Measurements from ENCODE around the gene SHISA5. TPM values are rescaled to one million over a fixed set of nuclear protein-coding genes. Genes with fewer than 3 reads are reported as not detected.

The SHISA5 gene
- total and polyA plus RNA-seq, 4 donors: 40.7 to 104 (median 75.8) TPM

DNA sequence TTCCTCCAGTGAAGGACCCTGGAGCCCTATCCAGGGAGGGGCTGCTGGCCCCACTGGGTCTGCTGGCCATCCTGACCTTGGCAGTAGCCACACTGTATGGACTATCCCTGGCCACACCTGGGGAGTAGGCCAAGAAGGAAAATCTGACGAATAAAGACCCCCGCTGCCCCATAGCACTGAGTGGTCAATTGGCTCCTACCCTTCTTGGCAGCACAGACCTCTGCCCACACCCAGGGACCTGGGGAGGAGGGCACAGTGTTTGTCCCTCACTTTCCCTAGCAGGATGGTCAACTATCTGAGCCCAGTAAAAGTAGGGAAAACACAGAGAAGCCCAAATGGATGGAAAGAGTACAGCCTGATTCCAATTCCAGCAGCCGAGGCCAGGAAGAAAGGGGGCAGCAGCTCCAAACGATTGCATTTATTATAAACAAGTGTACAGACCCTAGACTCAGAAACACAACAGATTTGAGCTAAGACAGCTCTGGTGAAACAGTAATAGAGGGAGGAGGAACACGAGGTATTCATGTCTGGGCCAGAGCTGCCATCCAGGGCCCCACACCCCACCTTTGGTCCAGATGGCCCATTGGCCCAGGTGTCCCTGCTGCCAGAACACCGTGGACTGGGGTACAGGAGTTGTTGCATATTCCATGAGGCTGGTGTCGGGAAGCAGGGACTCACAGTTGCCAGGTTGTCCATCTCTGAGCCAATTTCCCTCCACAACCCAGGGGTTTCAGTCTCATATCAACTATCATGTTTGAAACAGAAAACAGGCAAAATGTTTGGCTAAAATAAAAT lies 36.3 kb downstream of the SHISA5 start:
- Histone ChIP-seq H3K9me3 (ENCODE audit: control insufficient read depth in 4 of 4, low read length in 3 of 4) (no peaks in the 10 kb centered on the region), H3K36me3 (ENCODE audit: control insufficient read depth in 4 of 4, insufficient read depth in 3 of 4, low read depth in 1 of 4, low read length in 3 of 4) (peaks cover 0 to 5% (median 0%) of the 10 kb centered on the region in 4 donors), H3K4me1 (ENCODE audit: control insufficient read depth in 4 of 4, insufficient read depth in 4 of 4, low read length in 3 of 4) (peaks cover 22 to 65% (median 53%) of the 10 kb centered on the region in 4 donors), H3K27me3 (ENCODE audit: control insufficient read depth in 4 of 4, insufficient read depth in 4 of 4, low read length in 3 of 4) (no peaks in the 10 kb centered on the region), H3K27ac (ENCODE audit: low read depth in 1 of 2, low read length in 2 of 2) (peak overlapping the region; percentile 92 to 95), H3K9ac (ENCODE audit: low read depth in 1 of 2, low read length in 2 of 2) (no peak overlapping the region), H3K4me3 (ENCODE audit: low read depth in 1 of 3, low read length in 3 of 3) (no peak overlapping the region)
- DNase-seq (ENCODE audit: low spot score): no peak
- TF ChIP-seq, protein P1, sequence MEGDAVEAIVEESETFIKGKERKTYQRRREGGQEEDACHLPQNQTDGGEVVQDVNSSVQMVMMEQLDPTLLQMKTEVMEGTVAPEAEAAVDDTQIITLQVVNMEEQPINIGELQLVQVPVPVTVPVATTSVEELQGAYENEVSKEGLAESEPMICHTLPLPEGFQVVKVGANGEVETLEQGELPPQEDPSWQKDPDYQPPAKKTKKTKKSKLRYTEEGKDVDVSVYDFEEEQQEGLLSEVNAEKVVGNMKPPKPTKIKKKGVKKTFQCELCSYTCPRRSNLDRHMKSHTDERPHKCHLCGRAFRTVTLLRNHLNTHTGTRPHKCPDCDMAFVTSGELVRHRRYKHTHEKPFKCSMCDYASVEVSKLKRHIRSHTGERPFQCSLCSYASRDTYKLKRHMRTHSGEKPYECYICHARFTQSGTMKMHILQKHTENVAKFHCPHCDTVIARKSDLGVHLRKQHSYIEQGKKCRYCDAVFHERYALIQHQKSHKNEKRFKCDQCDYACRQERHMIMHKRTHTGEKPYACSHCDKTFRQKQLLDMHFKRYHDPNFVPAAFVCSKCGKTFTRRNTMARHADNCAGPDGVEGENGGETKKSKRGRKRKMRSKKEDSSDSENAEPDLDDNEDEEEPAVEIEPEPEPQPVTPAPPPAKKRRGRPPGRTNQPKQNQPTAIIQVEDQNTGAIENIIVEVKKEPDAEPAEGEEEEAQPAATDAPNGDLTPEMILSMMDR (IDR thresholded peaks at IDR 0.05; ENCODE audit: low read depth, low read length, missing input control): no peak
- TF ChIP-seq, protein P2, sequence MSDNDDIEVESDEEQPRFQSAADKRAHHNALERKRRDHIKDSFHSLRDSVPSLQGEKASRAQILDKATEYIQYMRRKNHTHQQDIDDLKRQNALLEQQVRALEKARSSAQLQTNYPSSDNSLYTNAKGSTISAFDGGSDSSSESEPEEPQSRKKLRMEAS (IDR thresholded peaks at IDR 0.05): no peak
- TF ChIP-seq HNF4G (IDR thresholded peaks at IDR 0.05) (no peak), NR2F2 (IDR thresholded peaks at IDR 0.05) (no peak)
- 55% methylated on average over 7 of the region's 7 CpGs for WGBS

DNA sequence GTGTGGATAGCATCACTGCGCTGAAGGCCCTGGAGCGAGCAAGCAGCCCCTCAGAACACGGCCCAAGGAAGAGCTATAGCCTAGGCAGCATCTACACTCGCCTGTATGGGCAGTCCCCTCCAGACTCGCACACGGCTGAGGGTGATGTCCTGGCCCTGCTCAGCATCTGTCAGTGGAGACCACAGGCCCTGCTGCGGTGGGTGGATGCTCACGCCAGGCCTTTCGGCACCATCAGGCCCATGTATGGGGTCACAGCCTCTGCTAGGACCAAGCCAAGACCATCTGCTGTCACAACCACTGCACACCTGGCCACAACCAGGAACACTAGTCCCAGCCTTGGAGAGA lies 36.9 kb downstream of the SHISA5 start:
- peak overlapping the region; percentile 92 to 95 for H3K27ac ChIP-seq (ENCODE audit: low read depth in 1 of 2, low read length in 2 of 2)
- WGBS: 86% methylated on average over 9 of the region's 9 CpGs
- peaks cover 20 to 65% (median 53%) of the 10 kb centered on the region in 4 donors for H3K4me1 ChIP-seq (ENCODE audit: control insufficient read depth in 4 of 4, insufficient read depth in 4 of 4, low read length in 3 of 4)
- H3K9ac ChIP-seq (ENCODE audit: low read depth in 1 of 2, low read length in 2 of 2): peak overlapping the region in 1 of 2 donors; percentile 30
- H3K27me3 ChIP-seq (ENCODE audit: control insufficient read depth in 4 of 4, insufficient read depth in 4 of 4, low read length in 3 of 4): no peaks in the 10 kb centered on the region
- H3K36me3 ChIP-seq (ENCODE audit: control insufficient read depth in 4 of 4, insufficient read depth in 3 of 4, low read depth in 1 of 4, low read length in 3 of 4): peaks cover 0 to 5% (median 0%) of the 10 kb centered on the region in 4 donors
- no peaks in the 10 kb centered on the region for H3K9me3 ChIP-seq (ENCODE audit: control insufficient read depth in 4 of 4, low read length in 3 of 4)
- no peak for DNase-seq (ENCODE audit: low spot score)
- H3K4me3 ChIP-seq (ENCODE audit: low read depth in 1 of 3, low read length in 3 of 3): peak overlapping the region; percentile 28 to 59 (median 50)
- TF ChIP-seq, protein P3, sequence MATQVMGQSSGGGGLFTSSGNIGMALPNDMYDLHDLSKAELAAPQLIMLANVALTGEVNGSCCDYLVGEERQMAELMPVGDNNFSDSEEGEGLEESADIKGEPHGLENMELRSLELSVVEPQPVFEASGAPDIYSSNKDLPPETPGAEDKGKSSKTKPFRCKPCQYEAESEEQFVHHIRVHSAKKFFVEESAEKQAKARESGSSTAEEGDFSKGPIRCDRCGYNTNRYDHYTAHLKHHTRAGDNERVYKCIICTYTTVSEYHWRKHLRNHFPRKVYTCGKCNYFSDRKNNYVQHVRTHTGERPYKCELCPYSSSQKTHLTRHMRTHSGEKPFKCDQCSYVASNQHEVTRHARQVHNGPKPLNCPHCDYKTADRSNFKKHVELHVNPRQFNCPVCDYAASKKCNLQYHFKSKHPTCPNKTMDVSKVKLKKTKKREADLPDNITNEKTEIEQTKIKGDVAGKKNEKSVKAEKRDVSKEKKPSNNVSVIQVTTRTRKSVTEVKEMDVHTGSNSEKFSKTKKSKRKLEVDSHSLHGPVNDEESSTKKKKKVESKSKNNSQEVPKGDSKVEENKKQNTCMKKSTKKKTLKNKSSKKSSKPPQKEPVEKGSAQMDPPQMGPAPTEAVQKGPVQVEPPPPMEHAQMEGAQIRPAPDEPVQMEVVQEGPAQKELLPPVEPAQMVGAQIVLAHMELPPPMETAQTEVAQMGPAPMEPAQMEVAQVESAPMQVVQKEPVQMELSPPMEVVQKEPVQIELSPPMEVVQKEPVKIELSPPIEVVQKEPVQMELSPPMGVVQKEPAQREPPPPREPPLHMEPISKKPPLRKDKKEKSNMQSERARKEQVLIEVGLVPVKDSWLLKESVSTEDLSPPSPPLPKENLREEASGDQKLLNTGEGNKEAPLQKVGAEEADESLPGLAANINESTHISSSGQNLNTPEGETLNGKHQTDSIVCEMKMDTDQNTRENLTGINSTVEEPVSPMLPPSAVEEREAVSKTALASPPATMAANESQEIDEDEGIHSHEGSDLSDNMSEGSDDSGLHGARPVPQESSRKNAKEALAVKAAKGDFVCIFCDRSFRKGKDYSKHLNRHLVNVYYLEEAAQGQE (IDR thresholded peaks at IDR 0.05): no peak
- no peak for TF ChIP-seq YY1 (IDR thresholded peaks at IDR 0.05)
- no peak for TF ChIP-seq JUND (IDR thresholded peaks at IDR 0.05)
- no peak for TF ChIP-seq RXRA (IDR thresholded peaks at IDR 0.05)
- TF ChIP-seq, protein P1 (IDR thresholded peaks at IDR 0.05; ENCODE audit: low read depth, low read length, missing input control): no peak
- no peak for TF ChIP-seq NR2F2 (IDR thresholded peaks at IDR 0.05)
- TF ChIP-seq HNF4A (conservative IDR thresholded peaks at IDR 0.05): no peak
- TF ChIP-seq TAF1 (conservative IDR thresholded peaks at IDR 0.05): no peak
- TF ChIP-seq, protein P2 (IDR thresholded peaks at IDR 0.05): no peak
- TF ChIP-seq RAD21 (IDR thresholded peaks at IDR 0.05): no peak
- TF ChIP-seq, protein P4, sequence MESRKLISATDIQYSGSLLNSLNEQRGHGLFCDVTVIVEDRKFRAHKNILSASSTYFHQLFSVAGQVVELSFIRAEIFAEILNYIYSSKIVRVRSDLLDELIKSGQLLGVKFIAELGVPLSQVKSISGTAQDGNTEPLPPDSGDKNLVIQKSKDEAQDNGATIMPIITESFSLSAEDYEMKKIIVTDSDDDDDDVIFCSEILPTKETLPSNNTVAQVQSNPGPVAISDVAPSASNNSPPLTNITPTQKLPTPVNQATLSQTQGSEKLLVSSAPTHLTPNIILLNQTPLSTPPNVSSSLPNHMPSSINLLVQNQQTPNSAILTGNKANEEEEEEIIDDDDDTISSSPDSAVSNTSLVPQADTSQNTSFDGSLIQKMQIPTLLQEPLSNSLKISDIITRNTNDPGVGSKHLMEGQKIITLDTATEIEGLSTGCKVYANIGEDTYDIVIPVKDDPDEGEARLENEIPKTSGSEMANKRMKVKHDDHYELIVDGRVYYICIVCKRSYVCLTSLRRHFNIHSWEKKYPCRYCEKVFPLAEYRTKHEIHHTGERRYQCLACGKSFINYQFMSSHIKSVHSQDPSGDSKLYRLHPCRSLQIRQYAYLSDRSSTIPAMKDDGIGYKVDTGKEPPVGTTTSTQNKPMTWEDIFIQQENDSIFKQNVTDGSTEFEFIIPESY (IDR thresholded peaks at IDR 0.05): no peak
- TF ChIP-seq HNF4G (IDR thresholded peaks at IDR 0.05): no peak
- no peak for TF ChIP-seq FOXA2 (IDR thresholded peaks at IDR 0.05)
- no peak for TF ChIP-seq EGR1 (IDR thresholded peaks at IDR 0.05; ENCODE audit: low read depth in 2 of 2)
- TF ChIP-seq, protein P5, sequence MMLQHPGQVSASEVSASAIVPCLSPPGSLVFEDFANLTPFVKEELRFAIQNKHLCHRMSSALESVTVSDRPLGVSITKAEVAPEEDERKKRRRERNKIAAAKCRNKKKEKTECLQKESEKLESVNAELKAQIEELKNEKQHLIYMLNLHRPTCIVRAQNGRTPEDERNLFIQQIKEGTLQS (IDR thresholded peaks at IDR 0.05): no peak
- TF ChIP-seq GABPA (IDR thresholded peaks at IDR 0.05 in 1 of 2, conservative IDR thresholded peaks at IDR 0.05 in 1 of 2): no peak
- TF ChIP-seq FOXA1 (IDR thresholded peaks at IDR 0.05): no peak
- no peak for TF ChIP-seq SP1 (IDR thresholded peaks at IDR 0.05)
